Panc1 (cell line): ENCODE data around the gene RBM10. TPM values are rescaled to one million over a fixed set of nuclear protein-coding genes. Genes with fewer than 3 reads are reported as not detected.

ENCODE experiments used
- ATAC-seq: fragments of 200-7000 bp; cut with Tn5 transposase; 2 replicates; pipeline ENCODE4 v1.9.1; 2020; ENCODE audit warnings: mild to moderate bottlenecking, moderate library complexity
- BruUV-seq: library from RNA; stranded (reverse); fragments of 400-500 nt; replicated peaks from 2 replicates; lab custom pipeline; 2021; lab: Mats Ljungman, UMichigan
- CTCF ChIA-PET: fragments of 300-600 bp; sonication (Branson Sonifier 250); formaldehyde crosslinking; loops from one replicate; lab custom pipeline; 2022; ENCODE audit warnings: antibody characterized with exemption; lab: Charles Lee
- POLR2A ChIA-PET: fragments of 300-600 bp; sonication (Branson Sonifier 250); formaldehyde crosslinking; loops from one replicate; lab custom pipeline; 2022; ENCODE audit warnings: antibody characterized with exemption; lab: Charles Lee
- DNase-seq: peaks from one replicate; pipeline ENCODE4 v3.0.0-alpha.2; 2010; ENCODE audit warnings: low read depth, low spot score
- H3K27ac ChIP-seq: 2 replicates; pipeline ENCODE4 v1.5.1; 2011; ENCODE audit warnings: mild to moderate bottlenecking, low read length, inconsistent platforms
- H3K27me3 ChIP-seq: fragments of 200-500 bp; sonication (Bioruptor generic); 2 replicates; pipeline ENCODE4 v1.6.0; 2014; ENCODE audit warnings: low read length, inconsistent platforms; ENCODE audit not compliant: control insufficient read depth, insufficient read depth
- H3K36me3 ChIP-seq: fragments of 200-500 bp; sonication (Bioruptor generic); 2 replicates; pipeline ENCODE4 v1.5.1; 2014; ENCODE audit warnings: inconsistent platforms, mild to moderate bottlenecking, low read length, moderate library complexity; ENCODE audit not compliant: control insufficient read depth, insufficient read depth
- H3K4me1 ChIP-seq: 2 replicates; pipeline ENCODE4 v1.5.1; 2011; ENCODE audit warnings: inconsistent platforms, mild to moderate bottlenecking, low read length, moderate library complexity; ENCODE audit not compliant: control insufficient read depth, insufficient read depth
- H3K4me3 ChIP-seq, 2 experiments: 2 replicates each; pipeline ENCODE4 v1.5.1; 2011 to 2012; ENCODE audit warnings: low read depth in 2 of 2, low read length in 2 of 2, mild to moderate bottlenecking in 2 of 2, inconsistent platforms in 1 of 2, moderate library complexity in 1 of 2
- H3K9me3 ChIP-seq: fragments of 200-500 bp; sonication (Bioruptor generic); 2 replicates; pipeline ENCODE4 v1.5.1; 2014; ENCODE audit warnings: low read depth, mild to moderate bottlenecking, inconsistent platforms, low read length, moderate library complexity; ENCODE audit not compliant: control insufficient read depth, insufficient read depth
- POLR2AphosphoS5 ChIP-seq: IDR thresholded peaks from 2 replicates; pipeline ENCODE4 v1.6.1; 2012; ENCODE audit warnings: mild to moderate bottlenecking, low read depth, low read length, moderate library complexity
- SIN3A ChIP-seq: IDR thresholded peaks from 2 replicates; pipeline ENCODE4 v1.6.1; 2012; ENCODE audit warnings: low read depth, mild to moderate bottlenecking, low read length, moderate library complexity, borderline replicate concordance; ENCODE audit not compliant: insufficient read depth
- TCF7L2 ChIP-seq: IDR thresholded peaks from 2 replicates; pipeline ENCODE4 v1.6.1; 2011; ENCODE audit warnings: mild to moderate bottlenecking, low read depth, low read length, inconsistent platforms
- in situ Hi-C: cut with HindIII; loops from 2 replicates; pipeline ENCODE4 v1.10.0; 2016; ENCODE audit warnings: low sequenced_read_pairs, low pct_unique_long_range_greater_than_20kb
- intact Hi-C: fragments of 100-400 bp; cut with micrococcal nuclease; formaldehyde crosslinking; loops from one replicate; pipeline ENCODE4 v1.10.0; 2022; ENCODE audit not compliant: unreplicated experiment
- total RNA-seq: library from RNA; stranded (reverse); gene quantifications from one replicate; pipeline ENCODE4 v1.2.1, GENCODE V29; 2021; ENCODE audit not compliant: unreplicated experiment
- TF ChIP-seq, protein P1 (sequence below): fragments of 450-650 bp; IDR thresholded peaks from 2 replicates; pipeline ENCODE4 v1.5.1; 2017; ENCODE audit warnings: mild to moderate bottlenecking
- TF ChIP-seq, protein P2 (sequence below), 2 experiments: IDR thresholded peaks; 2 replicates each; pipeline ENCODE4 v1.6.1; 2011 to 2012; ENCODE audit warnings: low read depth in 2 of 2, control low read depth in 1 of 2, low read length in 1 of 2, mild to moderate bottlenecking in 1 of 2, moderate library complexity in 1 of 2; ENCODE audit not compliant: insufficient read depth in 1 of 2

RBM10 gene
- total RNA-seq, 1 experiment from 2014 or later, result 47.1 TPM

- Histone ChIP-seq H3K36me3 (peaks cover 5% of the 10 kb centered on the region), H3K27ac (no peak overlapping the region), H3K4me3 (no peak overlapping the region), H3K27me3 (no peaks in the 10 kb centered on the region), H3K9me3 (no peaks in the 10 kb centered on the region), H3K4me1 (no peaks in the 10 kb centered on the region)
- ChIA-PET CTCF (no interaction called here), POLR2A (no interaction called here)
- BruUV-seq, result no TSS peak
- in situ Hi-C loops (no loop called here), intact Hi-C loops (no loop called here)
- no peak for ATAC-seq
- DNase-seq, result no peak
- TF ChIP-seq, protein P1, sequence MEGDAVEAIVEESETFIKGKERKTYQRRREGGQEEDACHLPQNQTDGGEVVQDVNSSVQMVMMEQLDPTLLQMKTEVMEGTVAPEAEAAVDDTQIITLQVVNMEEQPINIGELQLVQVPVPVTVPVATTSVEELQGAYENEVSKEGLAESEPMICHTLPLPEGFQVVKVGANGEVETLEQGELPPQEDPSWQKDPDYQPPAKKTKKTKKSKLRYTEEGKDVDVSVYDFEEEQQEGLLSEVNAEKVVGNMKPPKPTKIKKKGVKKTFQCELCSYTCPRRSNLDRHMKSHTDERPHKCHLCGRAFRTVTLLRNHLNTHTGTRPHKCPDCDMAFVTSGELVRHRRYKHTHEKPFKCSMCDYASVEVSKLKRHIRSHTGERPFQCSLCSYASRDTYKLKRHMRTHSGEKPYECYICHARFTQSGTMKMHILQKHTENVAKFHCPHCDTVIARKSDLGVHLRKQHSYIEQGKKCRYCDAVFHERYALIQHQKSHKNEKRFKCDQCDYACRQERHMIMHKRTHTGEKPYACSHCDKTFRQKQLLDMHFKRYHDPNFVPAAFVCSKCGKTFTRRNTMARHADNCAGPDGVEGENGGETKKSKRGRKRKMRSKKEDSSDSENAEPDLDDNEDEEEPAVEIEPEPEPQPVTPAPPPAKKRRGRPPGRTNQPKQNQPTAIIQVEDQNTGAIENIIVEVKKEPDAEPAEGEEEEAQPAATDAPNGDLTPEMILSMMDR, result no peak
- TF ChIP-seq POLR2AphosphoS5 (no peak), SIN3A (no peak), TCF7L2 (no peak)
- TF ChIP-seq, protein P2, sequence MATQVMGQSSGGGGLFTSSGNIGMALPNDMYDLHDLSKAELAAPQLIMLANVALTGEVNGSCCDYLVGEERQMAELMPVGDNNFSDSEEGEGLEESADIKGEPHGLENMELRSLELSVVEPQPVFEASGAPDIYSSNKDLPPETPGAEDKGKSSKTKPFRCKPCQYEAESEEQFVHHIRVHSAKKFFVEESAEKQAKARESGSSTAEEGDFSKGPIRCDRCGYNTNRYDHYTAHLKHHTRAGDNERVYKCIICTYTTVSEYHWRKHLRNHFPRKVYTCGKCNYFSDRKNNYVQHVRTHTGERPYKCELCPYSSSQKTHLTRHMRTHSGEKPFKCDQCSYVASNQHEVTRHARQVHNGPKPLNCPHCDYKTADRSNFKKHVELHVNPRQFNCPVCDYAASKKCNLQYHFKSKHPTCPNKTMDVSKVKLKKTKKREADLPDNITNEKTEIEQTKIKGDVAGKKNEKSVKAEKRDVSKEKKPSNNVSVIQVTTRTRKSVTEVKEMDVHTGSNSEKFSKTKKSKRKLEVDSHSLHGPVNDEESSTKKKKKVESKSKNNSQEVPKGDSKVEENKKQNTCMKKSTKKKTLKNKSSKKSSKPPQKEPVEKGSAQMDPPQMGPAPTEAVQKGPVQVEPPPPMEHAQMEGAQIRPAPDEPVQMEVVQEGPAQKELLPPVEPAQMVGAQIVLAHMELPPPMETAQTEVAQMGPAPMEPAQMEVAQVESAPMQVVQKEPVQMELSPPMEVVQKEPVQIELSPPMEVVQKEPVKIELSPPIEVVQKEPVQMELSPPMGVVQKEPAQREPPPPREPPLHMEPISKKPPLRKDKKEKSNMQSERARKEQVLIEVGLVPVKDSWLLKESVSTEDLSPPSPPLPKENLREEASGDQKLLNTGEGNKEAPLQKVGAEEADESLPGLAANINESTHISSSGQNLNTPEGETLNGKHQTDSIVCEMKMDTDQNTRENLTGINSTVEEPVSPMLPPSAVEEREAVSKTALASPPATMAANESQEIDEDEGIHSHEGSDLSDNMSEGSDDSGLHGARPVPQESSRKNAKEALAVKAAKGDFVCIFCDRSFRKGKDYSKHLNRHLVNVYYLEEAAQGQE (IDR thresholded peaks at IDR 0.05; ENCODE audit: insufficient read depth in 1 of 2, low read depth in 2 of 2, low read length in 1 of 2), result no peak
Observed at GRCh38 chrX:47174376-47174775, 29.4 kb downstream of the RBM10 start.

DNA sequence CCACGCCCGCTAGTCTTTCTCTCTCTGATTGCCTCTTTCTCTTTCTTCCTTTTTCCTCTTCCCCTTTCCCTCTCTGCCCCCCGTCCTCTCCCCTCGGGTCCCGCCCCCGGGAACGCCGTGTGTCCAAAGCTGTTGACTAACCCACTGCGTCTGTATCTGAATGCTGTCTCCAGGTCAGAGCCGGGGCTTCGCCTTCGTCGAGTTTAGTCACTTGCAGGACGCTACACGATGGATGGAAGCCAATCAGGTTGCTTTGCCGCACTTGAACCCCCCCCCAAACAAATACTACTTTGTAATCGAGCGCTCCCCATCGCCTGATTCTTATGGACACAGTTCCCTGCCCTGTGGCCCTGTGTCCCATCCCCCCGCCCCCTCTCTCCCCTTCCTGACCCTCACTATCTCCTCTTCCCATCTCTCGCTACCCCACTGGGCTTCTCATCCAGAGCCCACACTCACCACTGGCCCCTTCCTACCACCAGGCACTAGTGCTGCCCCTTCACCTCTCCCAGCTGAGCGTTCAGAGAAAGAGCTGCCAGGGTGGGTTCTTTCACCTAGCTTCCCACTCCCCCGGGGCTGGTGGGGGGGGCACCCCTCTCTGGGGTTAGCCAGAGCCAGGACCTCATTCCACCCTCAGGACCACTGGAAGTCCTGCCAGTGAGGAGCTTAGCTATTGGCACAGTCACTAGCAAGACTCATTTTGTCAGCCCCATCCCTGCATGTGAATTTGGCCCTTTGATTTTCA lies 30.0 kb downstream of the RBM10 start:
- no peak for TF ChIP-seq TCF7L2
- no peak for TF ChIP-seq SIN3A
- TF ChIP-seq, protein P1, result no peak
- TF ChIP-seq POLR2AphosphoS5, result no peak
- TF ChIP-seq, protein P2 (IDR thresholded peaks at IDR 0.05; ENCODE audit: insufficient read depth in 1 of 2, low read depth in 2 of 2, low read length in 1 of 2), result no peak
- no peak overlapping the region for H3K4me3 ChIP-seq
- DNase-seq (no peak), ATAC-seq (no peak)
- BruUV-seq, result no TSS peak
- CTCF ChIA-PET, result no interaction called here
- in situ Hi-C loops, result no loop called here
- no peaks in the 10 kb centered on the region for H3K27me3 ChIP-seq
- no peaks in the 10 kb centered on the region for H3K4me1 ChIP-seq
- no peak overlapping the region for H3K27ac ChIP-seq
- POLR2A ChIA-PET, result no interaction called here
- intact Hi-C loops, result no loop called here
- no peaks in the 10 kb centered on the region for H3K9me3 ChIP-seq
- H3K36me3 ChIP-seq, result peaks cover 5% of the 10 kb centered on the region
